ENCODE data around the gene CDIPT. TPM values are rescaled to one million over a fixed set of nuclear protein-coding genes. Genes with fewer than 3 reads are reported as not detected.

The CDIPT gene
- total and polyA plus RNA-seq, 7 donors: 24.7 to 54.3 (median 34.0) TPM

DNA sequence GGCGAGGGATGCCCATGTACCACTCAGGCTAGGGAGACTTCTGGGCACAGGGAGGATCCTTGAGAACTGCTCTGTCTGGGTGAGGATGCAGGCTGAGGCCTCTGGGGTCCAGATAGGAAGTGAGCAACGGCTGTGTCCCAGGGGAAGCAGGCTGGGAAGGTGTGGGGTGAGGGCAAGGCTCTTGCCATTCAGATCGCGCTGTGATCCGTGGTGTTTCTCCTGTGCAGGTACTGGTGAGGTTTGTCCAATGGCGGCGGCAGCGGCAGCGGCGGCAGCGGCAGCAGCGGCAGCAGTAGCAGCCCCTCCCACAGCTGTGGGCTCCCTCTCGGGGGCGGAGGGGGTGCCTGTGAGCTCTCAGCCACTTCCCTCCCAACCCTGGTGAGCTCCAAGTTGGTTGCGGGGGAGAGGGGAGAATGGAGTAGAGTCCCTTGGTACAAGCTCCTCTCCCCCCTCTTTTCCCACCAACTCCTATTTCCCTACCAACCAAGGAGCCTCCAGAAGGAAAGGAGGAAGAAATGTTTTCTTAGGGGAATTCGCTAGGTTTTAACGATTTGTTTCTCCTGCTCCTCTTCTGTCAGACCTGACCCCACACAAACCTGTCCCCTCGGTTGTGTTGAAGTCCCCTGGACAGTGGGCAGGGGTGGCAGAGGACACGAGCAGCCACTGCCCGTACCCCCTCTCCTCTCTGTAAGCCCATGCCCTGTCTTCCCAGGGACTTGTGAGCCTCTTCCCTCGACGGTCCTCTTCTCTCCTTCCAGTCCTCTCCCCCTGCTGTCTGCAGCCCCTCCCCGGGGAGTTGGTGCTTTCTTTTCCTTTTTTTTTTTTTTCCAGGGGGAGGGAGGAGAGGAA lies 53.0 kb downstream of the CDIPT start:
- peaks cover 44% of the 10 kb centered on the region for H3K4me1 ChIP-seq
- peaks cover 0 to 19% of the 10 kb centered on the region in 2 donors for H3K36me3 ChIP-seq (ENCODE audit: insufficient read depth in 1 of 2, low read depth in 1 of 2)
- TF ChIP-seq, protein P1, sequence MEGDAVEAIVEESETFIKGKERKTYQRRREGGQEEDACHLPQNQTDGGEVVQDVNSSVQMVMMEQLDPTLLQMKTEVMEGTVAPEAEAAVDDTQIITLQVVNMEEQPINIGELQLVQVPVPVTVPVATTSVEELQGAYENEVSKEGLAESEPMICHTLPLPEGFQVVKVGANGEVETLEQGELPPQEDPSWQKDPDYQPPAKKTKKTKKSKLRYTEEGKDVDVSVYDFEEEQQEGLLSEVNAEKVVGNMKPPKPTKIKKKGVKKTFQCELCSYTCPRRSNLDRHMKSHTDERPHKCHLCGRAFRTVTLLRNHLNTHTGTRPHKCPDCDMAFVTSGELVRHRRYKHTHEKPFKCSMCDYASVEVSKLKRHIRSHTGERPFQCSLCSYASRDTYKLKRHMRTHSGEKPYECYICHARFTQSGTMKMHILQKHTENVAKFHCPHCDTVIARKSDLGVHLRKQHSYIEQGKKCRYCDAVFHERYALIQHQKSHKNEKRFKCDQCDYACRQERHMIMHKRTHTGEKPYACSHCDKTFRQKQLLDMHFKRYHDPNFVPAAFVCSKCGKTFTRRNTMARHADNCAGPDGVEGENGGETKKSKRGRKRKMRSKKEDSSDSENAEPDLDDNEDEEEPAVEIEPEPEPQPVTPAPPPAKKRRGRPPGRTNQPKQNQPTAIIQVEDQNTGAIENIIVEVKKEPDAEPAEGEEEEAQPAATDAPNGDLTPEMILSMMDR (IDR thresholded peaks at IDR 0.05): no peak
- H3K4me3 ChIP-seq: peak overlapping the region; percentile 34
- H3K27me3 ChIP-seq (ENCODE audit: insufficient read depth in 3 of 3, low read length in 2 of 3): no peaks in the 10 kb centered on the region
- H3K9me3 ChIP-seq: no peaks in the 10 kb centered on the region
- intact Hi-C loops (cut with DNase I): loop anchor here in 1 of 2 donors (5.0 kb wide), 1 partner anchor 213 kb away; no protein-coding TSS in a partner anchor
- peak overlapping the region; percentile 89 for H3K27ac ChIP-seq
- ATAC-seq (no peak), DNase-seq (peak in 1 of 2 donors; percentile 54)
- WGBS, 3 donors: 54 to 65% (median 55%) methylated on average over 13 to 23 of the region's 23 CpGs

DNA sequence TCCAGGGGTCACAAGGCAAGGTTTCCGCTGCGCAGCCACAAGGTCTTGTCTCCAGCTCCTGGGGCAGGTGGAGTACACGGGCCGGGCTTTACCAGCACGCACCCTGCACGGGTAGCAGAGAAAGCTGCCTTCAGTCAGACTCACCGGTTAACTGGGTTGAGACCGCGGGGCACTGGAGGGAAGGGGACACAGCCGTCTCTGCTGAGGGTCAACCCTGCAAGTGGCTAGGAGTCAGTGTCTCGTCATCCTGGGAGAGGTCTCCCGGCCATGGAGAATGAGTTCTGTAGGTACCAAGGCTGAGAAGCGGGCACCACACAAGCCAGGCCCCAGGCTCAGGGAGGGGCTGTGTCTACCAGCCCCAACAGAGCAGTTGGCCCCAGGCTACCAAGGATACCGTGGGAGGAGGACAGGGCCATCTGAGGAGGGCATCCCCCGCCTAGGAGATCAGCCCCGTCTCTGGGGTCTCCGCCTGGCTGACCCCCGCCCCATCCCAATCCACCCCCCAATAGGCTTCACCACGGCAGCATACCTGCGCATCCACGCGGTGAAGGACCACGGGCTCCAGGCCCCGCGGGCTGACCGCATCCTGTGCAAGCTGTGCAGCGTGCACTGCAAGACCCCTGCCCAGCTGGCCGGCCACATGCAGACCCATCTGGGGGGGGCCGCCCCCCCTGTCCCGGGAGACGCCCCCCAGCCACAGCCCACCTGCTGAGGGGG lies 53.8 kb downstream of the CDIPT start:
- intact Hi-C loops (cut with DNase I): loop anchor here in 1 of 2 donors (5.0 kb wide), 1 partner anchor 212 kb away; no protein-coding TSS in a partner anchor
- 78 to 84% (median 79%) methylated on average over 22 to 31 of the region's 31 CpGs for WGBS, 3 donors
- Histone ChIP-seq H3K27ac (peak overlapping the region; percentile 89), H3K27me3 (ENCODE audit: insufficient read depth in 3 of 3, low read length in 2 of 3) (no peaks in the 10 kb centered on the region), H3K9me3 (no peaks in the 10 kb centered on the region), H3K4me3 (peak overlapping the region; percentile 71), H3K36me3 (ENCODE audit: insufficient read depth in 1 of 2, low read depth in 1 of 2) (peaks cover 0 to 19% of the 10 kb centered on the region in 2 donors), H3K4me1 (peaks cover 46% of the 10 kb centered on the region)
- TF ChIP-seq, protein P1 (IDR thresholded peaks at IDR 0.05): no peak
- ATAC-seq (no peak), DNase-seq (peak in 1 of 2 donors; percentile 65)

Other genes starting within 250 kb of the CDIPT start
- 1 to 10 TPM in 1 of 4 donors, under 1 TPM in 3; 0.54 to 1.5 (median 0.65) TPM for gene SPN, start 200.0 kb downstream of the CDIPT start, total RNA-seq
- gene SPN, start 200.0 kb downstream of the CDIPT start, polyA plus RNA-seq: under 1 TPM; 0.13 to 0.25 (median 0.22) TPM
- 1 to 10 TPM; 2.3 to 9.9 (median 3.0) TPM for gene QPRT, start 184.0 kb downstream of the CDIPT start, total RNA-seq
- gene QPRT, start 184.0 kb downstream of the CDIPT start, polyA plus RNA-seq: 1 to 10 TPM in 1 of 3 donors, under 1 TPM in 2; 0.75 to 1.4 (median 0.96) TPM
- under 1 TPM; 0.24 to 0.57 (median 0.46) TPM for gene C16orf54, start 117.2 kb downstream of the CDIPT start, total RNA-seq
- gene C16orf54, start 117.2 kb downstream of the CDIPT start, polyA plus RNA-seq: under 1 TPM; 0.03 to 0.04 (median 0.03) TPM
- not detected for gene ZG16, start 85.0 kb downstream of the CDIPT start, total RNA-seq
- under 1 TPM; 0.01 to 0.03 (median 0.01) TPM for gene ZG16, start 85.0 kb downstream of the CDIPT start, polyA plus RNA-seq
- 10 to 100 TPM; 12.6 to 23.8 (median 14.3) TPM for gene KIF22, start 72.5 kb downstream of the CDIPT start, total RNA-seq
- 10 to 100 TPM; 13.4 to 15.5 (median 15.5) TPM for gene KIF22, start 72.5 kb downstream of the CDIPT start, polyA plus RNA-seq
- 100 to 1,000 TPM; 112 to 161 (median 125) TPM for gene MAZ, start 56.7 kb downstream of the CDIPT start, total RNA-seq
- gene MAZ, start 56.7 kb downstream of the CDIPT start, polyA plus RNA-seq: 100 to 1,000 TPM in 2 of 3 donors, 10 to 100 TPM in 1; 94.9 to 193 (median 131) TPM
- 1 to 10 TPM in 1 of 4 donors, under 1 TPM in 3; 0.22 to 1.8 (median 0.75) TPM for gene PRRT2, start 51.0 kb downstream of the CDIPT start, total RNA-seq
- under 1 TPM; 0.17 to 0.44 (median 0.18) TPM for gene PRRT2, start 51.0 kb downstream of the CDIPT start, polyA plus RNA-seq
- 10 to 100 TPM in 3 of 4 donors, 1 to 10 TPM in 1; 9.4 to 14.2 (median 11.0) TPM for gene PAGR1, start 47.1 kb downstream of the CDIPT start, total RNA-seq
- 10 to 100 TPM; 19.8 to 36.8 (median 35.5) TPM for gene PAGR1, start 47.1 kb downstream of the CDIPT start, polyA plus RNA-seq
- gene MVP, start 42.8 kb downstream of the CDIPT start, total RNA-seq: 10 to 100 TPM; 27.9 to 75.9 (median 51.6) TPM
- gene MVP, start 42.8 kb downstream of the CDIPT start, polyA plus RNA-seq: 10 to 100 TPM; 17.6 to 34.3 (median 34.1) TPM
- gene SEZ6L2, start 36.3 kb upstream of the CDIPT start, total RNA-seq: under 1 TPM; 0.17 to 0.86 (median 0.34) TPM
- under 1 TPM; 0.05 to 0.23 (median 0.11) TPM for gene SEZ6L2, start 36.3 kb upstream of the CDIPT start, polyA plus RNA-seq
- gene ASPHD1, start 37.3 kb upstream of the CDIPT start, total RNA-seq: under 1 TPM in 2 of 4 donors, not detected in 2; 0.17 to 0.23 TPM
- under 1 TPM in 2 of 3 donors, not detected in 1; 0.04 to 0.12 TPM for gene ASPHD1, start 37.3 kb upstream of the CDIPT start, polyA plus RNA-seq
- 1 to 10 TPM; 3.3 to 5.4 (median 4.1) TPM for gene KCTD13, start 63.0 kb upstream of the CDIPT start, total RNA-seq
- gene KCTD13, start 63.0 kb upstream of the CDIPT start, polyA plus RNA-seq: 1 to 10 TPM; 2.2 to 5.4 (median 5.1) TPM
- 10 to 100 TPM; 39.6 to 64.5 (median 50.3) TPM for gene TMEM219, start 98.9 kb upstream of the CDIPT start, total RNA-seq
- 10 to 100 TPM; 53.7 to 80.7 (median 60.4) TPM for gene TMEM219, start 98.9 kb upstream of the CDIPT start, polyA plus RNA-seq
- gene TAOK2, start 110.6 kb upstream of the CDIPT start, total RNA-seq: 10 to 100 TPM; 18.6 to 28.6 (median 22.0) TPM
- gene TAOK2, start 110.6 kb upstream of the CDIPT start, polyA plus RNA-seq: 10 to 100 TPM; 15.7 to 30.2 (median 21.8) TPM
- gene HIRIP3, start 132.4 kb upstream of the CDIPT start, total RNA-seq: 10 to 100 TPM; 18.9 to 22.0 (median 20.7) TPM
- gene HIRIP3, start 132.4 kb upstream of the CDIPT start, polyA plus RNA-seq: 10 to 100 TPM; 18.5 to 62.5 (median 23.1) TPM
- gene INO80E, start 133.0 kb upstream of the CDIPT start, total RNA-seq: 10 to 100 TPM; 30.5 to 43.3 (median 34.1) TPM
- gene INO80E, start 133.0 kb upstream of the CDIPT start, polyA plus RNA-seq: 10 to 100 TPM; 59.8 to 86.9 (median 77.3) TPM
- gene DOC2A, start 147.8 kb upstream of the CDIPT start, total RNA-seq: under 1 TPM in 2 of 4 donors, not detected in 2; 0.11 to 0.51 TPM
- gene DOC2A, start 147.8 kb upstream of the CDIPT start, polyA plus RNA-seq: under 1 TPM; 0.13 to 0.20 (median 0.15) TPM
- gene C16orf92, start 160.0 kb upstream of the CDIPT start, total RNA-seq: not detected
- gene C16orf92, start 160.0 kb upstream of the CDIPT start, polyA plus RNA-seq: not detected
- 1 to 10 TPM in 1 of 4 donors, under 1 TPM in 3; 0.17 to 1.9 (median 0.23) TPM for gene TLCD3B, start 168.0 kb upstream of the CDIPT start, total RNA-seq
- under 1 TPM; 0.13 to 0.62 (median 0.17) TPM for gene TLCD3B, start 168.0 kb upstream of the CDIPT start, polyA plus RNA-seq
- gene ALDOA, start 202.5 kb upstream of the CDIPT start, total RNA-seq: 1,000 to 10,000 TPM; 5,088 to 7,531 (median 6,001) TPM
- gene ALDOA, start 202.5 kb upstream of the CDIPT start, polyA plus RNA-seq: over 10,000 TPM in 1 of 3 donors, 1,000 to 10,000 TPM in 2; 4,532 to 12,458 (median 6,880) TPM
- 10 to 100 TPM; 38.1 to 64.5 (median 58.5) TPM for gene PPP4C, start 212.8 kb upstream of the CDIPT start, total RNA-seq
- gene PPP4C, start 212.8 kb upstream of the CDIPT start, polyA plus RNA-seq: 100 to 1,000 TPM in 2 of 3 donors, 10 to 100 TPM in 1; 79.1 to 172 (median 130) TPM
- gene TBX6, start 228.7 kb upstream of the CDIPT start, total RNA-seq: 1 to 10 TPM in 1 of 4 donors, under 1 TPM in 3; 0.32 to 1.0 (median 0.51) TPM
- 1 to 10 TPM in 2 of 3 donors, under 1 TPM in 1; 0.76 to 1.6 (median 1.5) TPM for gene TBX6, start 228.7 kb upstream of the CDIPT start, polyA plus RNA-seq
- 100 to 1,000 TPM in 1 of 4 donors, 10 to 100 TPM in 3; 47.1 to 156 (median 60.2) TPM for gene YPEL3, start 233.0 kb upstream of the CDIPT start, total RNA-seq
- 10 to 100 TPM; 24.8 to 96.2 (median 81.4) TPM for gene YPEL3, start 233.0 kb upstream of the CDIPT start, polyA plus RNA-seq

All from psoas muscle (tissue), 8 donors.